H1 (cell line): Measurements from ENCODE around the gene OSGEP. TPM values are rescaled to one million over a fixed set of nuclear protein-coding genes. Genes with fewer than 3 reads are reported as not detected.

Experiments used
- KDM5A ChIP-seq: fragments of 200-600 bp; IDR thresholded peaks from 2 replicates; pipeline ENCODE4 v1.7.1; 2012; ENCODE audit warnings: mild to moderate bottlenecking, low read length, inconsistent platforms, mixed read lengths
- PHF8 ChIP-seq: fragments of 200-600 bp; sonication (generic); conservative IDR thresholded peaks from 2 replicates; pipeline ENCODE4 v1.7.1; 2012; ENCODE audit warnings: low read depth, mild to moderate bottlenecking, inconsistent platforms, low read length, moderate library complexity
- polyA plus RNA-seq, 7 experiments: library from polyadenylated mRNA; depleted of rRNA in 3 of 7; stranded (reverse) in 5 of 7; unstranded in 2 of 7; fragments of >200 nt in 5 of 7; fragments of 200-250 nt in 2 of 7; gene quantifications; 1 replicate in 5 of 7; 2 replicates in 1 of 7; 4 replicates in 1 of 7; pipeline versions ENCODE4 v1.2.1 to v1.2.3, GENCODE V29; 2011 to 2013; ENCODE audit warnings: missing spikeins in 2 of 7, mixed read lengths in 2 of 7
- total RNA-seq: library from RNA; stranded (reverse); fragmentation: NEBNext Ultra II Directional; extraction: Animal tissue kit (Norgen Biotek cat#: 25700); gene quantifications from 2 replicates; pipeline ENCODE4 v1.2.1, GENCODE V29; 2021

OSGEP gene
- total and polyA plus RNA-seq, 2 of the 8 experiments (the other 6 are each of a cell fraction or from before 2014, with no cell fraction given) = 34.4 to 78.6 TPM

DNA sequence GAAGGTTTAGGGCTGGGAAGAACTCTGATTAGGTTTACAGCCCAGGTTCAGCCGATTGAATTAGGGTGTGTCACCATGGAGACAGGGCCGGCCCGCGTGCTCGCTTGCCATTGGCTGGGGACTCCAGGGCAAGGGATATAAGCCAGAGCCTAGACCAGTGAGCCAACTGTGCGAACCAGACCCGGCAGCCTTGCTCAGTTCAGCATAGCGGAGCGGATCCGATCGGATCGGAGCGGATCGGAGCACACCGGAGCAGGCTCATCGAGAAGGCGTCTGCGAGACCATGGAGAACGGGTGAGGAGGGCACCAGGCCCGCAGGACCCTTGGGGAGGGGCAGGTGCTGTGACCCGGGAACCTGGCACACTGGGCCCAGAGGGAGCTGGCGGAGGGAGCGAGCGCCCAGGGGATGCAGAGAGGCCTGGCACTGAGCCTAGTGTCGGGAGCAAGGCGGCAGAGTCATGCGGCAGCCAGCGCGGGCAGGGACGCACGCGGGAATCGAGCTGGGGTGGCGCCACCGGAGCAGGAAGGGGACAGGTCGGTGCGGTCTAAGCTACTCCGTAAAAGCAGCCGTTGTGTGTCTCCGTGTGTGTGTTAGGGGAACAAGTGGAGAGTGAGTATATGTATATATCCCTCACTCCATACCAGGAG, 14.8 kb upstream of the OSGEP start, which contains the start of gene PNP (continued):
- TF ChIP-seq KDM5A = no peak
- peak; percentile 83 for TF ChIP-seq PHF8
